ENCODE results near the gene RBM38. TPM values are rescaled to one million over a fixed set of nuclear protein-coding genes. Genes with fewer than 3 reads are reported as not detected.
A peak's percentile ranks its signal among the peaks of the same experiment; 100 is the strongest.

The RBM38 gene
- total and polyA plus RNA-seq, 2 donors from 2014 or later, result 16.8 to 18.0 TPM

DNA sequence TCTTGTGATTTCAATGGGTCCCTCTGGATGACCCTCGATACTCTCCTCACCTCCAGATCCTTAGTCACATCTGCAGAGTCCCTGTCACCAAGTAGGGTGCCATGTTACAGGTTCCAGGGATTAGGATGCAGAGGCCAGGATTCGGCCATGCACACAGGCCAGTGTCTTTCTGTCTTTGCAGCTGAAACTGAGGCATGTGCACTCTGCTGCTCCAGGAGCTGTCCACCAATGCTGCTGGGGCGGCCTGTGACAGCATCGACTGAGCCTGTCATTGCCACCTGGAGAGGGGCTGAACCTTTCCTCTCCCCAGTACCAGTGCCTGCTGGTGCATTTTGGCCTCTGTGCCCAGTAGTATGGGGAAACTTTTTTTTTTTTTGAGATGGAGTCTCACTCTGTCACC lies 4.4 kb upstream of the RBM38 start:
- Histone ChIP-seq H3K9me3 (ENCODE audit: control insufficient read depth in 2 of 3, insufficient read depth in 1 of 3, low read length in 3 of 3) (no peaks in the 10 kb centered on the region), H3K27me3 (ENCODE audit: control insufficient read depth, insufficient read depth, low read length) (no peaks in the 10 kb centered on the region), H3K9ac (ENCODE audit: low read length in 3 of 3) (no peak overlapping the region), H3K4me1 (ENCODE audit: control insufficient read depth in 2 of 3, insufficient read depth in 2 of 3, low read depth in 1 of 3, low read length in 3 of 3) (peaks cover 0 to 3% (median 0%) of the 10 kb centered on the region in 3 donors), H3K27ac (ENCODE audit: low read depth in 2 of 2, low read length in 2 of 2) (no peak overlapping the region), H3K36me3 (ENCODE audit: control insufficient read depth in 2 of 3, insufficient read depth in 3 of 3, low read length in 3 of 3) (no peaks in the 10 kb centered on the region), H3K4me3 (ENCODE audit: low read length in 3 of 3) (no peak overlapping the region)
- no peak for FAIRE-seq
- DNase-seq, result peak in 2 of 5 donors; percentile 33 to 52
- intact Hi-C loops (cut with DNase I), result no loop called here
- TF ChIP-seq, protein P1, sequence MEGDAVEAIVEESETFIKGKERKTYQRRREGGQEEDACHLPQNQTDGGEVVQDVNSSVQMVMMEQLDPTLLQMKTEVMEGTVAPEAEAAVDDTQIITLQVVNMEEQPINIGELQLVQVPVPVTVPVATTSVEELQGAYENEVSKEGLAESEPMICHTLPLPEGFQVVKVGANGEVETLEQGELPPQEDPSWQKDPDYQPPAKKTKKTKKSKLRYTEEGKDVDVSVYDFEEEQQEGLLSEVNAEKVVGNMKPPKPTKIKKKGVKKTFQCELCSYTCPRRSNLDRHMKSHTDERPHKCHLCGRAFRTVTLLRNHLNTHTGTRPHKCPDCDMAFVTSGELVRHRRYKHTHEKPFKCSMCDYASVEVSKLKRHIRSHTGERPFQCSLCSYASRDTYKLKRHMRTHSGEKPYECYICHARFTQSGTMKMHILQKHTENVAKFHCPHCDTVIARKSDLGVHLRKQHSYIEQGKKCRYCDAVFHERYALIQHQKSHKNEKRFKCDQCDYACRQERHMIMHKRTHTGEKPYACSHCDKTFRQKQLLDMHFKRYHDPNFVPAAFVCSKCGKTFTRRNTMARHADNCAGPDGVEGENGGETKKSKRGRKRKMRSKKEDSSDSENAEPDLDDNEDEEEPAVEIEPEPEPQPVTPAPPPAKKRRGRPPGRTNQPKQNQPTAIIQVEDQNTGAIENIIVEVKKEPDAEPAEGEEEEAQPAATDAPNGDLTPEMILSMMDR (IDR thresholded peaks at IDR 0.05; ENCODE audit: borderline replicate concordance, extremely low read depth, insufficient read depth), result no peak

DNA sequence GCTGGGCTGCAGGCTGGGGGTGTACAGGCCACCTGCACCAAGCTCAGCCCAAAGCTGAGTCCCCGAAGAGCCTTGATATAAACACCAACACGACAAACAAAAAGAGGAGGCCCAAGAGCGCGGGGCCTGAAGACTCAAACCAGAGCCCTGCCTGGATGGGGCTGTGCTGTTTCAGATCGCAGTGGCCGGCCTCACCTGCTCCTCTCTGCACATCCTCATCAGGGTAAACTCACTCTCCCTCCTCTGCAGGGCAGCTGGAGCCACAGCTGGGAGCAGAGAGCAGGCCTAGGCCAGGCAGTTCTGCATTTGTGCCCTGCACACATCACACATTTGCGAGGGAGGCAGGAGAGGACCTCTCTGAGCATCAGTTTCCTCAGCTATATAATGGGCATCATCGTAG lies 3.7 kb upstream of the RBM38 start:
- TF ChIP-seq, protein P1 (IDR thresholded peaks at IDR 0.05; ENCODE audit: borderline replicate concordance, extremely low read depth, insufficient read depth), result no peak
- Histone ChIP-seq H3K27me3 (ENCODE audit: control insufficient read depth, insufficient read depth, low read length) (no peaks in the 10 kb centered on the region), H3K9me3 (ENCODE audit: control insufficient read depth in 2 of 3, insufficient read depth in 1 of 3, low read length in 3 of 3) (no peaks in the 10 kb centered on the region), H3K9ac (ENCODE audit: low read length in 3 of 3) (no peak overlapping the region), H3K36me3 (ENCODE audit: control insufficient read depth in 2 of 3, insufficient read depth in 3 of 3, low read length in 3 of 3) (no peaks in the 10 kb centered on the region), H3K27ac (ENCODE audit: low read depth in 2 of 2, low read length in 2 of 2) (no peak overlapping the region), H3K4me1 (ENCODE audit: control insufficient read depth in 2 of 3, insufficient read depth in 2 of 3, low read depth in 1 of 3, low read length in 3 of 3) (peaks cover 0 to 5% (median 0%) of the 10 kb centered on the region in 3 donors), H3K4me3 (ENCODE audit: low read length in 3 of 3) (no peak overlapping the region)
- DNase-seq (peak in 2 of 5 donors; percentile 37 to 46), FAIRE-seq (no peak)
- intact Hi-C loops (cut with DNase I), result no loop called here

DNA sequence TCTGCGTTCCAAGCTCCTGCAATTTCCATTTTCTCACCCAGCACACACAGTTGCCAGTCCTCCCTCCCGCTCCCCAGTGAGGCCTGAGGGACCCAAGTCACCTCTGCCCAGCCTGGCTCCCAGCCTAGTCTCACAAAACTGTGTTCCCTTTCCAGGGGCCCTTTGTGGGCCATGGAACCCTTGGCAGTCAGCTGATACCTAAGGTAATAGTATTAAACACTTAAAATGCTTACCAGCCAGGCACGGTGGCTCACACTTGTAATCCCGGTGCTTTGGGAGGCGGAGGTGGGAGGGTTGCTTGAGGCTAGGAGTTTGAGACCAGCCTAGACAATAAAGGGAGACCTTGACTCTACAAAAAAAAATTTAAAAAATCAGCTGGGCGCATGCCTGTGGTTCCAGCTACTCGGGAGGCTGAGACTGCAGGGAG lies 3.2 kb upstream of the RBM38 start:
- DNase-seq (peak in 2 of 5 donors; percentile 31 to 47), FAIRE-seq (no peak)
- TF ChIP-seq, protein P1 (IDR thresholded peaks at IDR 0.05; ENCODE audit: borderline replicate concordance, extremely low read depth, insufficient read depth), result no peak
- H3K27ac ChIP-seq (ENCODE audit: low read depth in 2 of 2, low read length in 2 of 2), result no peak overlapping the region
- no peak overlapping the region for H3K4me3 ChIP-seq (ENCODE audit: low read length in 3 of 3)
- H3K36me3 ChIP-seq (ENCODE audit: control insufficient read depth in 2 of 3, insufficient read depth in 3 of 3, low read length in 3 of 3), result no peaks in the 10 kb centered on the region
- peaks cover 0 to 10% (median 0%) of the 10 kb centered on the region in 3 donors for H3K4me1 ChIP-seq (ENCODE audit: control insufficient read depth in 2 of 3, insufficient read depth in 2 of 3, low read depth in 1 of 3, low read length in 3 of 3)
- intact Hi-C loops (cut with DNase I), result no loop called here
- H3K27me3 ChIP-seq (ENCODE audit: control insufficient read depth, insufficient read depth, low read length), result no peaks in the 10 kb centered on the region
- no peaks in the 10 kb centered on the region for H3K9me3 ChIP-seq (ENCODE audit: control insufficient read depth in 2 of 3, insufficient read depth in 1 of 3, low read length in 3 of 3)
- no peak overlapping the region for H3K9ac ChIP-seq (ENCODE audit: low read length in 3 of 3)

All from kidney (tissue), 14 donors.